ENCODE data around the gene NTN1. TPM values are rescaled to one million over a fixed set of nuclear protein-coding genes. Genes with fewer than 3 reads are reported as not detected.

NTN1 gene
- total and polyA plus RNA-seq, 2 of the 4 experiments (the other 2 are of a cell fraction): under 0.01 to 0.07 TPM

DNA sequence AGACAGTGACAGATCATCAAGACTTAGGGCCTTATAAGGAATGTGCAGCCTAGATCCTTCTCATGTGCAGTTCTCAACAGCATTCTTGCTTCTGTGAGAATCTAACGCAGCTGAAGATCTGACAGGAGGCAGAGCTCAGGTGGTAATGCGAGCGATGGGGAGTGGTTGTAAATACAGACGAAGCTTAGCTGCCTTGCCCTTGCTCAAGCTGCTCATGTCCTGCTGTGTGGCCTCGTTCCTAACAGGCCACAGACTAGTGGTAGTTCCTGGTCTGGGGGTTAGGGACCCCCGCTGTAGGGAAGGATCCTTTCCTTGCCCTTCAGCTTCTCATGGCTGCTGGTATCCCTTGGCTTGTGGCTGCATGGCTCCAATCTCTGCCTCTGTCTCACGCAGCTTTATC, 10.3 kb upstream of the NTN1 start:
- Histone ChIP-seq H2AFZ (replicated peaks; ENCODE audit: low read length, poor library complexity) (no peak overlapping the region), H3K36me3 (ENCODE audit: control insufficient read depth, insufficient read depth, low read length) (no peaks in the 10 kb centered on the region), H4K5ac (ENCODE audit: low read depth, low read length) (no peak overlapping the region), H3K4ac (ENCODE audit: low read depth, low read length) (no peak overlapping the region), H3K9me3 (ENCODE audit: control insufficient read depth, insufficient read depth, low read length) (no peaks in the 10 kb centered on the region), H3K9ac (ENCODE audit: low read depth, low read length) (no peak overlapping the region), H4K91ac (ENCODE audit: insufficient read depth, low read depth, low read length) (no peak overlapping the region), H3K27me3 (ENCODE audit: control insufficient read depth, insufficient read depth, low read length) (peaks cover 4% of the 10 kb centered on the region; the same call in 1 of the 2 replicates), H2BK15ac (ENCODE audit: low read depth, low read length) (no peak overlapping the region), H2AK5ac (ENCODE audit: low read depth, low read length) (no peak overlapping the region), H3K14ac (replicated peaks; ENCODE audit: low read depth, low read length) (no peak overlapping the region), H3K4me2 (ENCODE audit: low read depth, low read length) (no peak overlapping the region), H2BK120ac (ENCODE audit: low read depth, low read length) (no peak overlapping the region), H3K4me1 (ENCODE audit: control insufficient read depth, insufficient read depth, low read length) (no peaks in the 10 kb centered on the region), H2AK9ac (replicated peaks; ENCODE audit: low read depth, low read length, poor library complexity) (no peak overlapping the region), H4K8ac (ENCODE audit: low read depth in 2 of 2, low read length in 2 of 2) (no peak overlapping the region), H3K9me1 (ENCODE audit: insufficient read depth, low read length) (no peaks in the 10 kb centered on the region), H3K56ac (ENCODE audit: extremely low read depth, insufficient read depth, low read length) (no peak overlapping the region), H2BK20ac (ENCODE audit: low read depth, low read length) (no peak overlapping the region), H3K27ac (ENCODE audit: insufficient read depth, low read length) (no peak overlapping the region), H2BK5ac (ENCODE audit: low read depth, low read length, poor library complexity, severe bottlenecking) (no peak overlapping the region), H3K23ac (ENCODE audit: low read depth, low read length) (no peak overlapping the region), H3K4me3 (ENCODE audit: insufficient read depth, low read depth, low read length) (no peak overlapping the region), H4K20me1 (ENCODE audit: insufficient read depth, low read length) (no peaks in the 10 kb centered on the region), H3K18ac (ENCODE audit: low read depth, low read length) (no peak overlapping the region), H3K79me1 (ENCODE audit: low read depth in 1 of 2, low read length in 2 of 2) (no peaks in the 10 kb centered on the region)
- no CpG with 5 or more reads among the region's 7 CpGs for WGBS, 2 experiments (ENCODE audit: extremely low coverage in 2 of 2, insufficient read length in 1 of 2)
- dilution Hi-C loops (cut with HindIII; ENCODE audit: low sequenced_read_pairs, unreplicated experiment): no loop called here
- ATAC-seq (ENCODE audit: low read depth) (no peak), DNase-seq (no peak)
- ChIA-PET CTCF (no interaction called here), POLR2A (ENCODE audit: unreplicated experiment) (no interaction called here)
- in situ Hi-C loops (cut with MboI; ENCODE audit: low sequenced_read_pairs): no loop called here
- no TSS peak for BruUV-seq (replicated peaks)
- TF ChIP-seq ELK1 (IDR thresholded peaks at IDR 0.05; ENCODE audit: borderline replicate concordance, low read depth, low read length): no peak
- intact Hi-C loops (cut with micrococcal nuclease): no loop called here
